Fibroblast of lung (primary cell): ENCODE results near the gene DOCK3. TPM values are rescaled to one million over a fixed set of nuclear protein-coding genes. Genes with fewer than 3 reads are reported as not detected.

Experiments used
- DNase-seq, 2 donors: peaks; one replicate each; pipeline versions ENCODE4 v3.0.0 to v3.0.0-alpha.2; 2010; ENCODE audit warnings: low read depth in 2 of 2
- H2AFZ ChIP-seq: 2 replicates; pipeline ENCODE4 v1.5.1; 2012; ENCODE audit warnings: low read length, control low read depth, inconsistent platforms
- H3K27ac ChIP-seq: 2 replicates; pipeline ENCODE4 v1.5.1; 2011; ENCODE audit warnings: low read length, control low read depth; ENCODE audit not compliant: insufficient read depth
- H3K27me3 ChIP-seq: 2 replicates; pipeline ENCODE4 v1.5.1; 2011; ENCODE audit warnings: mild to moderate bottlenecking, low read length; ENCODE audit not compliant: control insufficient read depth, insufficient read depth
- H3K36me3 ChIP-seq: 2 replicates; pipeline ENCODE4 v1.5.1; 2011; ENCODE audit warnings: low read length; ENCODE audit not compliant: control insufficient read depth, insufficient read depth
- H3K4me1 ChIP-seq: 2 replicates; pipeline ENCODE4 v1.5.1; 2011; ENCODE audit warnings: low read length; ENCODE audit not compliant: control insufficient read depth, insufficient read depth; ENCODE audit errors: extremely low read depth
- H3K4me2 ChIP-seq: 2 replicates; pipeline ENCODE4 v1.5.1; 2011; ENCODE audit warnings: low read length, control low read depth; ENCODE audit not compliant: insufficient read depth; ENCODE audit errors: extremely low read depth
- H3K4me3 ChIP-seq, 4 experiments: fragments of 200-600 bp in 1 of 4; sonication (generic) in 1 of 4; replicated peaks in 1 of 4; 2 replicates each; pipeline ENCODE4 v1.5.1; 2011 to 2016; ENCODE audit warnings: low read length in 4 of 4, low read depth in 3 of 4, mild to moderate bottlenecking in 3 of 4, control low read depth in 2 of 4, inconsistent platforms in 1 of 4, mixed read lengths in 1 of 4; ENCODE audit not compliant: insufficient read depth in 1 of 4; ENCODE audit errors: control extremely low read depth in 1 of 4
- H3K79me2 ChIP-seq: 2 replicates; pipeline ENCODE4 v1.5.1; 2012; ENCODE audit warnings: mild to moderate bottlenecking, low read length, inconsistent platforms; ENCODE audit not compliant: control insufficient read depth, insufficient read depth
- H3K9ac ChIP-seq: 2 replicates; pipeline ENCODE4 v1.5.1; 2011; ENCODE audit warnings: mild to moderate bottlenecking, low read length, control low read depth; ENCODE audit not compliant: insufficient read depth
- H3K9me3 ChIP-seq: 2 replicates; pipeline ENCODE4 v1.5.1; 2012; ENCODE audit warnings: low read depth, low read length; ENCODE audit not compliant: control insufficient read depth, insufficient read depth
- H4K20me1 ChIP-seq: 2 replicates; pipeline ENCODE4 v1.5.1; 2011; ENCODE audit warnings: low read length; ENCODE audit not compliant: control insufficient read depth, insufficient read depth; ENCODE audit errors: extremely low read depth
- EZH2 ChIP-seq: IDR thresholded peaks from 2 replicates; pipeline ENCODE4 v1.5.1; 2012; ENCODE audit warnings: low read length, control low read depth, mild to moderate bottlenecking; ENCODE audit errors: missing control alignments
- polyA plus RNA-seq, 2 donors: library from polyadenylated mRNA; depleted of rRNA in 1 of 2; stranded (reverse) in 1 of 2; unstranded in 1 of 2; fragments of >200 nt; gene quantifications; 2 replicates each; pipeline ENCODE4 v1.2.1, GENCODE V29; 2011 to 2012; ENCODE audit warnings: missing spikeins in 1 of 2
- total RNA-seq: library from RNA; depleted of rRNA; stranded (reverse); fragments of >200 nt; gene quantifications from 2 replicates; pipeline ENCODE4 v1.2.1, GENCODE V29; 2014
- TF ChIP-seq, protein P1 (sequence below), 2 donors: IDR thresholded peaks in 1 of 2; conservative IDR thresholded peaks in 1 of 2; 1 replicate in 1 of 2; 2 replicates in 1 of 2; pipeline ENCODE4 v1.5.1; 2011 to 2012; ENCODE audit warnings: low read length in 2 of 2, control low read depth in 1 of 2, inconsistent platforms in 1 of 2, low read depth in 1 of 2, mild to moderate bottlenecking in 1 of 2

The DOCK3 gene
- total and polyA plus RNA-seq, 2 donors (not counting 1 experiment from before 2014, with no cell fraction given), result 0.07 to 0.17 TPM

DNA sequence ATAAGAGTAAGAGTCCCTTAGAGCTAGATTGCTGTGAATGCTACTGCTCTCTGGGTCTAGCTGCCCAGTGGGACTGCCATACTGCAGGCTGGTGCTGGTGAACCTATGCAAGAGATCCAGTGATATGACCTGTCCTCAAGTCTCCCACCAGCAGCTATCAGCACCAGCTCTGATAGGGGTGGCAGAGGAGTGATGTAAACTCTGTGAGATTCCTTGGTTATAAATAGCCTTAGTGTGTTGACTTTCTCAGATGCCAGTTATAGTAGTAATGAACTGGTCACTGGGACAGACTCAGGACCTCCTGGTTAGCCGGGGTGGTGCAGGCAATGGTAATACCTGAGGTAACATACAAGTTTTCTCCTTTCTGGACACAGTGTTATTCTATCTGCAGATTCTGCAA is 515.5 kb downstream of the DOCK3 start:
- Histone ChIP-seq H3K27ac (no peak overlapping the region), H2AFZ (no peak overlapping the region), H4K20me1 (no peaks in the 10 kb centered on the region), H3K27me3 (no peaks in the 10 kb centered on the region), H3K4me2 (no peak overlapping the region), H3K9me3 (no peaks in the 10 kb centered on the region), H3K79me2 (no peaks in the 10 kb centered on the region), H3K4me3 (no peak overlapping the region), H3K36me3 (no peaks in the 10 kb centered on the region), H3K9ac (no peak overlapping the region), H3K4me1 (no peaks in the 10 kb centered on the region)
- TF ChIP-seq EZH2, result no peak
- TF ChIP-seq, protein P1, sequence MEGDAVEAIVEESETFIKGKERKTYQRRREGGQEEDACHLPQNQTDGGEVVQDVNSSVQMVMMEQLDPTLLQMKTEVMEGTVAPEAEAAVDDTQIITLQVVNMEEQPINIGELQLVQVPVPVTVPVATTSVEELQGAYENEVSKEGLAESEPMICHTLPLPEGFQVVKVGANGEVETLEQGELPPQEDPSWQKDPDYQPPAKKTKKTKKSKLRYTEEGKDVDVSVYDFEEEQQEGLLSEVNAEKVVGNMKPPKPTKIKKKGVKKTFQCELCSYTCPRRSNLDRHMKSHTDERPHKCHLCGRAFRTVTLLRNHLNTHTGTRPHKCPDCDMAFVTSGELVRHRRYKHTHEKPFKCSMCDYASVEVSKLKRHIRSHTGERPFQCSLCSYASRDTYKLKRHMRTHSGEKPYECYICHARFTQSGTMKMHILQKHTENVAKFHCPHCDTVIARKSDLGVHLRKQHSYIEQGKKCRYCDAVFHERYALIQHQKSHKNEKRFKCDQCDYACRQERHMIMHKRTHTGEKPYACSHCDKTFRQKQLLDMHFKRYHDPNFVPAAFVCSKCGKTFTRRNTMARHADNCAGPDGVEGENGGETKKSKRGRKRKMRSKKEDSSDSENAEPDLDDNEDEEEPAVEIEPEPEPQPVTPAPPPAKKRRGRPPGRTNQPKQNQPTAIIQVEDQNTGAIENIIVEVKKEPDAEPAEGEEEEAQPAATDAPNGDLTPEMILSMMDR (conservative IDR thresholded peaks at IDR 0.05 in 1 of 2, IDR thresholded peaks at IDR 0.05 in 1 of 2; ENCODE audit: low read depth in 1 of 2, low read length in 2 of 2), result no peak
- no peak for DNase-seq

DNA sequence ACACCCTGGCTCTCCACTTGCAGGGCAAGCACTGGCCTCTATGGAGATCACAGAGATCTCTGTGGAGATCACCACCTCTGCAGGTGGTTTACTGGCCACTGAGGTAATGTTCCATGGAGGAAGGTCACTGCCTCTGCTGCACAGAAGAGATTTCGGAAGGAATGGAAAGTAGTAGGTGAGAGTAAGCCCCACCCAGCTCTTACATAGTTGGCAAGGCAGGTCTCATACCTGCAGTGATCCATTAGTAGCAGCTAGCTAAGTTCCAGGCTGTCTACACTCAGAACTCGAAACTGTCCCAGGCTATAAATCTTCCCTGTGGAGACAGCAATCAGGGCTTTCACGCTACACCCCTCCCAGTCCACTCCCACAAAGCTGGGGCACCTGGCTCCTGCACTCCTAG is 516.1 kb downstream of the DOCK3 start:
- H3K27ac ChIP-seq, result no peak overlapping the region
- H3K9ac ChIP-seq, result no peak overlapping the region
- DNase-seq, result no peak
- H3K4me3 ChIP-seq, result no peak overlapping the region
- no peaks in the 10 kb centered on the region for H3K27me3 ChIP-seq
- no peak overlapping the region for H2AFZ ChIP-seq
- H3K4me2 ChIP-seq, result no peak overlapping the region
- no peaks in the 10 kb centered on the region for H3K4me1 ChIP-seq
- H3K79me2 ChIP-seq, result no peaks in the 10 kb centered on the region
- H4K20me1 ChIP-seq, result no peaks in the 10 kb centered on the region
- TF ChIP-seq EZH2, result no peak
- TF ChIP-seq, protein P1 (conservative IDR thresholded peaks at IDR 0.05 in 1 of 2, IDR thresholded peaks at IDR 0.05 in 1 of 2; ENCODE audit: low read depth in 1 of 2, low read length in 2 of 2), result no peak
- H3K36me3 ChIP-seq, result no peaks in the 10 kb centered on the region
- H3K9me3 ChIP-seq, result no peaks in the 10 kb centered on the region

DNA sequence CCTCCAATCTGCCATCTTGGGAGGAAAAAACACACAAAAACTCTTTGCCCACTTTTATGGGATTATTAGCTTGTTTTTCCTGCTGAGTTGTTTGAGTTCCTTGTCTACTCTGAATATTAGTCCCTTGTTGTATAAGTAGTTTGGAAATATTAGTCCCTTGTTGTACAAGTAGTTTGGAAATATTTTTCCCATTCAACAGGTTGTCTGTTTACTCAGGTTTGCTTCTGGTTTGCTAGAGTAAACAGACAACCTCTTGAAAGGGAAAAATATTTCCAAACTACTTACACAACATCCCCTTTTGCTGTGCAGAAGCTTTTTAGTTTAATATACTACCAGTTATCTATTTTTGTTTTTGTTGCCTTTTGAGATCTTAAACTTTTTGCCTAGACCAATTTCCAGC is 517.0 kb downstream of the DOCK3 start:
- no peaks in the 10 kb centered on the region for H4K20me1 ChIP-seq
- no peak overlapping the region for H3K4me2 ChIP-seq
- TF ChIP-seq, protein P1 (conservative IDR thresholded peaks at IDR 0.05 in 1 of 2, IDR thresholded peaks at IDR 0.05 in 1 of 2; ENCODE audit: low read depth in 1 of 2, low read length in 2 of 2), result no peak
- TF ChIP-seq EZH2, result no peak
- no peak overlapping the region for H3K27ac ChIP-seq
- no peaks in the 10 kb centered on the region for H3K9me3 ChIP-seq
- no peaks in the 10 kb centered on the region for H3K27me3 ChIP-seq
- H3K36me3 ChIP-seq, result no peaks in the 10 kb centered on the region
- no peak overlapping the region for H3K9ac ChIP-seq
- no peak overlapping the region for H3K4me3 ChIP-seq
- no peak overlapping the region for H2AFZ ChIP-seq
- DNase-seq, result no peak
- no peaks in the 10 kb centered on the region for H3K79me2 ChIP-seq
- no peaks in the 10 kb centered on the region for H3K4me1 ChIP-seq
